Hepatic stellate cell (primary cell): ENCODE data around the gene ESF1.

Experiments used
- DNase-seq: peaks from one replicate; pipeline ENCODE4 v3.0.0; 2011; ENCODE audit warnings: low spot score

The ESF1 gene

DNA sequence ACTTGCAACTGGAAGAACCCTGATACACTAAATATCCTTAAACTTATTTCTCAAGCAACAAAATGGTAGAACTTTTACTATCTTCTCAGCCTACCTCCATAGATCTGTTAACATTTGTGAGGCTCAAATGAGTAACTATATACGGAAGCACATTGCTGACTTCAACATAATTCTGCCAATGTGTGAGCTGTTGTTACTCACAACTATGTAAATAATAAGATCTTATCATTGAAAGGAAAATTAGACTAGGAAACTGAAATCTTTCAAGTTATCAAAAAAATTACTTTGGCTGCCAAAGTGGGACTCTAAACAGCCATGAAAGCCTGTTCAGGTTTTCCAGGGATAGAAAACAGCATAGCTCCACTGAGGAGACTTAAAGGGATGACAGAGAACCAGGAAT lies 105.8 kb downstream of the ESF1 start:
- no peak for DNase-seq

DNA sequence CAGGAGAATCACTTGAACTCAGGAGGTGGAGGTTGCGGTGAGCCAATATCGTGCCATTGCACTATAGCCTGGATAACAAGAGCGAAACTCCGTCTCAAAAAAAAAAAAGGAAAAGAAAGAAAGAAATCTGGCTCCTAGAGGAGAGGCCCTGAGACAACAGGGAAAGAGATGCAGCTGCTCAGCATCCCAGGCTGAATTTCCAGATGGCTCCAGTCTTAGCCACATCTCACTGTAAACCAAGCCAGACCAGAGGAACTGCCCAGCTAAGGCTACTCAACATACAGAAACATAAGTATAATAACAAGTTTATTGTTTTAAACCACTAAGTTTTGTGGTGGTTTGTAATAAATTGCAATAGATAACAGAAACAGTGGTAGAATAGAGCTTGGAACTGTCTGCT lies 107.5 kb downstream of the ESF1 start:
- no peak for DNase-seq

DNA sequence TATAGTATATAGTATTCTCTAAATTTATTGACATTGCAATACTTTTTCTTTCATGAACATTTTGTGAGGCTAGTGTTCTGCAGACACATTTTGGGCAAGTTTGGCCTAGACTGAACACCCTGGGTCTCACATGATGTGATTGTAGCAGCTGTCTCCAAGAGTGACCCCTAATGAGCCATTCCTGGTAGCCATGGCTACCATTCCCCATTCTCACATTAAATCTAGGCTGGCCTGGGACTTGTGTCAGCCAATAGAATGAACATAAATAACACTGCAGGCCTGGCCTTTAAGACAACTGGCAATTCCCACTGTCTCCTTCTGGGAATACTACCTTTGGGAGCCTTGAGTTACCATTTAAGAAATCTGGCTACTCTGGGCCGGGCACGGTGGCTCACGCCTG lies 108.0 kb downstream of the ESF1 start:
- no peak for DNase-seq

DNA sequence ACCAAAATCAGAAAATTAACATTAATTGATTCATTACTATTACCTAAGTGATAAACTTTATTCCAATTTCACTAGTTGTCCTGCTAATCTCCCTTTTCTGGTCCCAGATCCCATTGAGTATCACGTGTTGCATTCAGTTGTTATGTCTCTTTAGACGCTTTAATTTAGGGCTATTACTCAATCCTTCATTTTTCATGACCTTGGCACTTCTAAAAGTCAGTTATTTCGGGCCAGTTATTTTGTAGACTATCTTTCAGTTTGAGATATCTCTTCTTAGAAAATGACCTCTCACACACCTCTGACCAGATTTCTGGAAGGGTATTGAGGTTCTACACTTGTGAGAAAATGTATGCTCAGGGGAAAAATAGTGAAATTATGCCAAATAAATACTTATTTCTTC lies 112.0 kb downstream of the ESF1 start:
- no peak for DNase-seq

DNA sequence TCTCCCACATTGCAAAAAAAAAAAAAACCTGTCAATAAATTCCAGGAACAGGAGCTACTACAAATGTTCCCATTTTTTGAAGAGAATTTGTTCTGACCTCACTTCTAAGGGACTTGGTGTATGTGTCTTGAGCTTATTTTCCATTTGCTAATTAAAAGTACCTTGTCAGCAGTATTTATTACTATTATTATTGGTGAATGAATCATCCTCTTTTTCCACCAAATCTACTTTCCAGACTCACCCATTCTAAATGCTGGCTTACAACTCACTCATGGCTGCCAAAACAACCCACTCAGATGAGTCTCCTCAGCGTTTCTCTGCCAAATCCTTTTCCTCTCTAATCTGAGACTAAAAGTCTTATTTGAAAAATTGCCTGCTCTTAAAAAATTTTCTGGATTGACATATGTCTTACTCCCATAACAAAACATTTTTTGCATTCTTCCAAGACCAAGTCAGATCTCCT lies 112.8 kb downstream of the ESF1 start:
- DNase-seq: peak; percentile 9

DNA sequence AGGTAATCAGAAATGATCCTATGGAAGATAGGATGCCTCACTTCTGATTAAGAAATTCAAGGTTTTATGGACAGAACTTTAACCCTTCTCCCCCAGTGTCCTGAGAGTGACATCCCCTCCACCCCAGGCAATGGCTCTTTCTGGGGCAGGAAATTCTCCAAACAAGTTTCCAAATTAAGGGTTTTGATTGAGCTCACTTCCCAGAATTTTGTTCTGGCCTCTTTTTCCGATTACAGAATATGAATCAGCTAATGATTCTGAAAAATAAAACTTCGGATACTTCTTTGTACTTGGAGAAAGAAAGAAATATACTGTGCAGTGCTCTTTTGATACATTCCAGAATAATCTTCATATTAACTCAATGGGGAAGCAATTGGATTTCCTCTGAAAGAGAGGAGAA lies 113.2 kb downstream of the ESF1 start:
- DNase-seq: no peak

DNA sequence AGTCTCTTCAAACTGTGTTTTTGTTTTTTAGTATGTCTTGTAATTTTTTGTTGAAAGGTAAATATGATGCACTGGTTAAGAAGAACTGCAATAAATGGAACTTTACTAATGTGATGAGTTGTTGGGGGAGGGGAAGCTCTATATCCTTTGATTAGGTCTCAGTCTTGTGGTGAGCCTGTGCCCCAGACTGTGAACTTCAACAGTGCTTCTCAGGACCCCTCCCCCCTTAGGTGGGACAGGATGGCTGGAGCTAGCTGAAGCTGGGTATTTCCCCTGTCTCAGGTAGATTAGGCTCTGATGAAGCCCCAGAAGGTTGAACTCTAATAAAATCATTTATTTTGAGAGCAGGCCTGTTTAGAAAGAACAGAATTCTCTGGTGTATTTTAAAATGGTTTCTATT lies 114.6 kb downstream of the ESF1 start:
- no peak for DNase-seq

DNA sequence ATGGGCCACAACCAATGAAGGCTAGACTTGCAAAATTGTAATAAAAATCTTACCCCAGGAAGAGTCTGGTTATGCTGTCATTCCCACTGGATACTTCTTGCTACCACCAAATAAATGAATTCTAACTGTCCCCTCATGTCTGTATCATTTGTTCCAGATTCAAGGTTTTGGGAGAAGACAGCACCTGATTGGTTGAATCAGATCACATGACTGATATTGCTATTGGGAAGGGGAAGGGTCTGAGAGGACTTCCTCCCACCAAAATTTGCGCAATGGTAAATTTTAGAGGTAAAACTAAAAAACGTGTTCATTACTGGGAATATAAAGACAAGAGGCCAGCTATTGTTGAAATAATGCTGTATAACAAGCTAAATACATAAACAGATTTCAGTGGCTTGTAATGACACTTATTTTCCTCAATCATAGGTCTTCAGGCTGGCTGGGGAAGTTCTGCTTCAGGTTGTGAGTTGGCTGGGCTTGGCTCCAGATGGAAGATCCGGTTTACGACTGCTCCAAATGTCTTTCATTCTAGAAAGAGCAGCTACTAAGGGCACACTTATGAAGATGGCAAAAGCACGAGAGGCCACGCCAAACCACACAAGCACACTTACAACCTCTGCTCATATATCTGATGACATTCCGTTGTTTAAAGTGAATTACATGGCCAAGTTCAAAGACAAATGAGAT lies 118.9 kb downstream of the ESF1 start:
- no peak for DNase-seq
